Upper lobe of left lung (tissue), 6 donors: Measurements from ENCODE around the gene LY6G6D. TPM values are rescaled to one million over a fixed set of nuclear protein-coding genes. Genes with fewer than 3 reads are reported as not detected.

Experiments used
- ATAC-seq, 2 donors: fragments of 200-7000 bp; cut with Tn5 transposase; one replicate each; pipeline ENCODE4 v1.9.1; 2022; ENCODE audit warnings: mild to moderate bottlenecking in 2 of 2, moderate library complexity in 2 of 2; ENCODE audit not compliant: low FRiP score in 2 of 2
- DNase-seq, 2 donors: peaks; one replicate each; pipeline ENCODE4 v3.0.0-alpha.2; 2019 to 2020
- H3K27ac ChIP-seq, 4 donors: fragments of 200-600 bp; sonication (generic); one replicate each; pipeline ENCODE4 v1.5.1; 2016 to 2019
- H3K27me3 ChIP-seq, 4 donors: fragments of 200-600 bp; sonication (generic); one replicate each; pipeline ENCODE4 v1.5.1; 2017 to 2019
- H3K36me3 ChIP-seq, 4 donors: fragments of 200-600 bp; sonication (generic); one replicate each; pipeline ENCODE4 v1.5.1; 2016 to 2019
- H3K4me1 ChIP-seq, 4 donors: fragments of 200-600 bp; sonication (generic); one replicate each; pipeline ENCODE4 v1.5.1; 2018 to 2019
- H3K4me3 ChIP-seq, 4 donors: fragments of 200-600 bp; sonication (generic); one replicate each; pipeline ENCODE4 v1.5.1; 2017 to 2019; ENCODE audit warnings: mild to moderate bottlenecking in 2 of 4, moderate library complexity in 1 of 4
- H3K9me3 ChIP-seq, 4 donors: fragments of 200-600 bp; sonication (generic); one replicate each; pipeline ENCODE4 v1.5.1; 2018 to 2019
- CTCF ChIP-seq, 6 experiments: fragments of 450-650 bp in 4 of 6; fragments of 200-600 bp in 2 of 6; sonication (generic) in 2 of 6; IDR thresholded peaks; one replicate each; pipeline ENCODE4 v1.5.1; 2016 to 2019; ENCODE audit warnings: antibody characterized with exemption in 6 of 6
- EP300 ChIP-seq, 4 donors: sonication (generic); formaldehyde crosslinking; IDR thresholded peaks; one replicate each; pipeline ENCODE4 v1.5.1; 2017; ENCODE audit warnings: antibody characterized with exemption in 4 of 4, control low read depth in 2 of 4
- POLR2A ChIP-seq, 4 donors: fragments of 450-650 bp; IDR thresholded peaks; one replicate each; pipeline ENCODE4 v1.5.1; 2016 to 2017; ENCODE audit warnings: antibody characterized with exemption in 4 of 4, mild to moderate bottlenecking in 2 of 4
- POLR2AphosphoS5 ChIP-seq, 2 donors: sonication (generic); formaldehyde crosslinking; IDR thresholded peaks; one replicate each; pipeline ENCODE4 v1.5.1; 2017; ENCODE audit warnings: antibody characterized with exemption in 2 of 2
- WGBS, 2 donors: methylation state at CpG; one replicate each; pipeline ENCODE4 v1.1.5; 2017 to 2018; 5-methylcytosine and 5-hydroxymethylcytosine counted together
- total RNA-seq, 6 donors: library from RNA; depleted of rRNA in 4 of 6; stranded (reverse); fragments of >200 nt in 4 of 6; gene quantifications; one replicate each; pipeline versions ENCODE4 v1.1.0 to v1.2.1, GENCODE V29; 2016 to 2021
- donor health status: DM: no; HTN: no; CAD: no; lungs with moderate emphysema.
- donor health status: DM: no; HTN: yes; CAD: no; lungs with severe emphysema.

The LY6G6D gene
- total RNA-seq, 6 donors from 2014 or later = not detected

- Histone ChIP-seq H3K9me3 (no peaks in the 10 kb centered on the region), H3K4me1 (peaks cover 8 to 19% (median 11%) of the 10 kb centered on the region in 4 donors), H3K4me3 (no peak within 1 kb of the TSS), H3K27me3 (no peaks in the 10 kb centered on the region), H3K27ac (no peak within 1 kb of the TSS), H3K36me3 (peaks cover 0 to 7% (median 0%) of the 10 kb centered on the region in 4 donors)
- no peak for TF ChIP-seq CTCF (IDR thresholded peaks at IDR 0.05)
- DNase-seq = no peak
- WGBS, 2 donors = 87 to 90% methylated on average over 4 of the region's 4 CpGs
- no peak for ATAC-seq
Measured at GRCh38 chr6:31721351-31722020, 6.3 kb downstream of the LY6G6D start, which contains the start of gene LY6G6C. TSS of gene LY6G6C (minus strand) at chr6:31721746. CDS start at chr6:31721679, 67 bp downstream.

DNA sequence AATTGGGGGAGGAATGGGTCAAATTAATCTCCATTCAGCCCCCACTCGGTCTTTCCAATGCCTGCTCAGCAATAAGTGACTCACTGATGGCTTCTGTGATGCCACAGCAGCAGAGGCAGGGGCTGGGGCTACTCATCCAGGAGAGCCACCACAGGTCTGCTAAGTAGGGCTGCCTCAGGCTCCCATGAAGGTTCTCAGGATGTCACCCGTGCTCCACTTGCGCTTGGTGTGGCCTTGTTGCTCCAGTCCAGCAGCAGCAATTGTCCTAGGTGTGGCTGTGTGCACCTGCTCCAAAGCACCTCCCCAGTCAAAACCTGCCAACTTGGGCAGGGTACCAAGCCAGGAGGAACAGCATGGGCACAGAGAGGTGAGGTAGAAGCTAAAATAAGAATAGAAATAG lies 7.0 kb downstream of the LY6G6D start:
- Histone ChIP-seq H3K9me3 (no peaks in the 10 kb centered on the region), H3K36me3 (peaks cover 0 to 14% (median 1%) of the 10 kb centered on the region in 4 donors), H3K4me1 (peaks cover 13 to 22% (median 18%) of the 10 kb centered on the region in 4 donors), H3K27me3 (no peaks in the 10 kb centered on the region), H3K4me3 (no peak overlapping the region), H3K27ac (no peak overlapping the region)
- ATAC-seq = no peak
- DNase-seq = no peak
- TF ChIP-seq EP300 (IDR thresholded peaks at IDR 0.05) = no peak
- WGBS, 2 donors = 91% methylated on average over 3 of the region's 3 CpGs; no CpG with 5 or more reads in 1 of the 2 donors

GRCh38 chr6:31723245-31723979 lies 8.3 kb downstream of the LY6G6D start, which contains the start of gene MPIG6B:
TSS of gene MPIG6B (plus strand) at chr6:31723373. CDS start at chr6:31723384, 11 bp downstream.
- Histone ChIP-seq H3K9me3 (no peaks in the 10 kb centered on the region), H3K4me3 (no peak within 1 kb of the TSS), H3K4me1 (peaks cover 23 to 32% (median 26%) of the 10 kb centered on the region in 4 donors), H3K36me3 (peaks cover 0 to 24% (median 2%) of the 10 kb centered on the region in 4 donors), H3K27ac (peak within 1 kb of the TSS in 1 of 4 donors; percentile 93), H3K27me3 (no peaks in the 10 kb centered on the region)
- WGBS, 2 donors = 69 to 81% methylated on average over 29 to 42 of the region's 46 CpGs
- DNase-seq (no peak), ATAC-seq (no peak)
- TF ChIP-seq EP300 (IDR thresholded peaks at IDR 0.05) = no peak
- TF ChIP-seq CTCF (IDR thresholded peaks at IDR 0.05) = no peak
- no peak for TF ChIP-seq POLR2A (IDR thresholded peaks at IDR 0.05)
- TF ChIP-seq POLR2AphosphoS5 (IDR thresholded peaks at IDR 0.05) = no peak

- TF ChIP-seq POLR2A (IDR thresholded peaks at IDR 0.05) (no peak), EP300 (IDR thresholded peaks at IDR 0.05) (no peak), POLR2AphosphoS5 (IDR thresholded peaks at IDR 0.05) (no peak), CTCF (IDR thresholded peaks at IDR 0.05) (no peak)
- ATAC-seq (no peak), DNase-seq (no peak)
- Histone ChIP-seq H3K4me1 (peaks cover 23 to 39% (median 32%) of the 10 kb centered on the region in 4 donors), H3K36me3 (peaks cover 0 to 24% (median 2%) of the 10 kb centered on the region in 4 donors), H3K27me3 (no peaks in the 10 kb centered on the region), H3K27ac (peak overlapping the region in 2 of 4 donors; percentile 21 to 93), H3K4me3 (no peak overlapping the region), H3K9me3 (no peaks in the 10 kb centered on the region)
- WGBS, 2 donors = 91 to 92% methylated on average over 18 to 25 of the region's 25 CpGs
Measured at GRCh38 chr6:31723980-31724691, 9.0 kb downstream of the LY6G6D start.
